Kasumi-1 (cell line): ENCODE measurements around the gene KNG1.

Source experiments
- DNase-seq, 2 experiments: peaks; one replicate each; lab custom pipeline; 2025; lab: John Stamatoyannopoulos, UW

Gene KNG1

DNA sequence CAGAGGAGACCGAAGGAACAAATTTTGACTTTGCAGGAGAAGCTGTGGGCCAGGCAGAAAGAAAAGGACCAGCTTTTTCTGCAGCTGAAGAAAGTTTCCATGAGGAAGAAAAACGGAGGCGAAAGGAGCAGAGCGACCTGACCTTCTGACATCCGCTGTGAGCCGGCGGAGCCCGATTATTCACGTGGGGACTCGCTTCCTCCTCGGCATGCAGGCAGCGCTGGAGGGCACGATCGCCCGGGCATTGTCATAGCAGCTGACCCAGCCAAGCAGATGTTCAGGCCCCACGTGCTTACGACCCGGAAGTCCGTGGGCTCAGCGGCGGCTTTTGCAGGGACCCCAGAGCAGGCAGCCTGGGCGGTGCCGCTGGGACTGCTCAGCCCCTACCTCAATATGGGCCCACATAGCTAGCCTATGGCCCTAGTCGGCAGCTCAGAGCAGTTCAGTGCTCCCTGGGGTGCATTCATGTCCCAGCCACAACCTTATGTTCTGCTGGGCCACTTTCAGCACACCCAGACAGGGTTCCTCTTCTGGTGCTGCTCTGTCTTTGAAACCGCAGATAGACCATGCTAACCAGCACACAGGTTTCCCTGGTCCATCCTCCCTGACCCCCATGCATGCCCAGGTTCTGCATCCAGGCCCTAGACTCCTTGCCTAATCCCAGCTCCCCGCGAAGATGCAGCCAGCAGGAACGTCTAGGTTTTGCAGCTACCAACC is 55.7 kb downstream of the KNG1 start:
- peak; percentile 81 to 82 for DNase-seq

DNA sequence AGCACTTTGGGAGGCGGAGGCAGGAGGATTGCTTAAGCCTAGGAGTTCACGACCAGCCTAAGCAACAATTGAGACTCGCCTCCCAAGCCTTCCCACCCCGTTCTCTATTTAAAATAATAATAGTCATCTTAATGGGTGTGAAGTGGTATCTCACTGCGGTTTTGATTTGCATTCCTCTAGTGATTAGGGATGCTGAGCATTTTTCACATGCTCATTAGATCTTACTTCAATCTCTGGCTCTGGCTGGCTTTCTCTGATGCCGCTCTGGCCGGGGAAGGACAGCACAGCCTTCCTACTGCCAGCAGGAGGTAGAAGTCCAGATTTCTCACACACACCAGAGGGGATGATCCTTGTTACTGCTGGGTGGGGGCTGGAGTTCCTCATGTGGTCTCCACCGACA is 58.8 kb downstream of the KNG1 start:
- DNase-seq, result no peak

DNA sequence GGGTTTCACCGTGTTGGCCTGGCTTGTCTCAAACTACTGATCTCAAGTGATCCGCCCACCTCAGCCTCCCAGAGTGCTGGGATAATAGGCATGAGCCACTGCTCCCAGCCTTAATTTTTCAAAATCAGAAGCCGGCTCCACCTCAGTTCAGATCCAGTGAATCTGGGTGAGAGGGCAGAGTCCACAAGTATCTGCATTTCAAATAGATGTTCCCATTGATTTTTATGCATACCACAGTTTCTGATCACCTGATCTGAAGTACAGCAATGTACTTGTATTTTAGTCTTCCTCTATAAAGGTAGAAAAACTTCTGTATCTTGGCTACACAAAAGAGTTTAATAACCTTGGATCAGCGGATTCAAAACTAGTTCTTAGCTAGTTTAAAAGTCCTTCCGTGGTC is 62.0 kb downstream of the KNG1 start:
- no peak for DNase-seq

- peak in 1 of 2 experiments; percentile 58 for DNase-seq
Observed at GRCh38 chr3:186782542-186783057, 65.4 kb downstream of the KNG1 start.

DNA sequence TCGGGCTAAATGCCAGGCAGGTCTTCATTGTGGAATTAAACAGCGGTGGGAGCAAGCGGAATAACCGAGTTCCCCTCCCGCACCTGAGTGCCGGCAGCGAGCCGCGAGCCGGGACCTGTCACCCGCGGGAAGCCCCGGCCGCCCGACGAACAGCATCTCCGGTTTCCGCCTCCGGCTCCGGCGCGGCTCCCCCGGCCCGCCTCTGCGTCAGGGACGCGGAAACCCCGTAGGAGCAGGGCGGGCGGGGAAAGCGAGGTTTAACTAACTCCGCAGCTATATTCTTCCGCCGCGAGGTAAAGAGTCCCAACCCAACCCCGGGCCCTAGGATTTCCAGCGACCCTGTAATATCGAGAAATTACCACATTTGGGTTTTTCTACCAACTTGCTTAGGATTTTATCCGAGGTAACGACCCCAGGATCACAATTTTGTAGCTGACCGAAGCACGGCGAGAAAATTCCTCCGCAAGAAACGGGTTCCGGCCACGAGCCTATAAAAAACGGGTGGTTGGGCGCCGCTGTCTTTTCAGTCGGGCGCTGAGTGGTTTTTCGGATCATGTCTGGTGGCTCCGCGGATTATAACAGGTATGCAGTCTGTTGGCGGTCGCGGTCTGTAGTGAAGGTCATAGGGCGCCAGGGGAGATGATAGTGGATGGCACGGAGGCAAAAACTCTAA is 66.0 kb downstream of the KNG1 start, which contains the start of gene EIF4A2:
EIF4A2 (plus strand) TSS at position 520 of the 673 bp plus-strand sequence; CDS start at position 554, 34 bp downstream.
- peak; percentile 74 to 82 for DNase-seq

GRCh38 chr3:186783731-186784515 is 66.8 kb downstream of the KNG1 start:
- DNase-seq, result peak; percentile 21 to 28

DNA sequence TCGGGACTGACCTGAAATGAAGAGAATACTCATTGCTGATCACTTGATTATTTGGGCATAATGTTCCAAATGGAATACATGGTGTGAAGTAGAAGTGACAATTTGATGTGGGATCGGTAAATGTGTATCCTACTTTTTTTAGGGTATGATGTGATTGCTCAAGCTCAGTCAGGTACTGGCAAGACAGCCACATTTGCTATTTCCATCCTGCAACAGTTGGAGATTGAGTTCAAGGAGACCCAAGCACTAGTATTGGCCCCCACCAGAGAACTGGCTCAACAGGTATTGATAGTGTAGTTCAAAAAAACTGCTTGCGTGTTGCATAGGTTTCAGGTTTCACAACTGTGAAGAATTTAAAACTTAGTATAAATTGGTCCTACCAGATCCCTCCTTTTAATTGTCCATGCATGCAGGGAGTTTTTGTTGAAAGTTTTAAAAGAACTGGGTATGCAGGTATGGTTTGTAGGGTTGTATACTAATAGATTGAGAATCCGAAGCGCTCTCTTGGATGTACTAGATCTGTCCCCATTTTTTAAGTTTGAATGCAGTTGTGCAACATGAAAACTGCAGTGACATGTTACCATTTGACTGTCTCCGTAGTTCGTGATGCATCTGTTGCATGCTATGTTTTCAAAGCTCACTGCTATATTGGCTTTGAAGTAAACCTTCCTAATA is 67.8 kb downstream of the KNG1 start:
- DNase-seq, result no peak

DNA sequence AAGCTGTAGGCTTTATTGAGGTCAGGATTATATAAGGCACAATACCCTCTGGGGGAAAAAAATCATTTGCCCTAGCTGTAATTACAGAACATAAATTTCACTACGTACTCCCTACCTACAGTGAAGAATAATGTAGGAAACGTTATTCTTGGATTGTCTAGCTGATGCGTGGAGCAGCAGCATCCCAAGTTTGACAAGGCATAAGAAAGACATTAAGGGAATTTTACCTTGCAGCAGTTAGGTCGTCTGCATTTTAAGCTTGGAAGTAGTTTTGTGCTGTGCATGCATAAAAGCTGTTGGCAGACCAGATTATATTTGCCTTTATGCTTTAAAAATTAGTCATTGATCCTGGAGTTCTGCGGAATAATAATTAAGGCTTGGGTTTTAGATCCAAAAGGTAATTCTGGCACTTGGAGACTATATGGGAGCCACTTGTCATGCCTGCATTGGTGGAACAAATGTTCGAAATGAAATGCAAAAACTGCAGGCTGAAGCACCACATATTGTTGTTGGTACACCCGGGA is 68.4 kb downstream of the KNG1 start:
- DNase-seq, result no peak

DNA sequence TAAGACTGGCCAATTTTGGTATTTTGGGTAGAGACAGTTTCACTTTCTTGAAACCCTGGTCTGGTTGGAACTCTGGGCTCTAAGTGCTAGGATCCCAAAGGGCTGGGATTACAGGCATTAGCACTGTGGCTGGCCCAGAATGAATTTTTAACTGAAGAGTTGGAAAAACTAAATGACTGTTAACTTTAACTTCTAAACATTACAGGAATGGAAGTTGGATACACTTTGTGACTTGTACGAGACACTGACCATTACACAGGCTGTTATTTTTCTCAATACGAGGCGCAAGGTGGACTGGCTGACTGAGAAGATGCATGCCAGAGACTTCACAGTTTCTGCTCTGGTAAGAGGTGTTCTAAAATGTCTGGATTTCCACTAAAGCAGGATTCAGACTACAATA is 69.8 kb downstream of the KNG1 start:
- no peak for DNase-seq

DNA sequence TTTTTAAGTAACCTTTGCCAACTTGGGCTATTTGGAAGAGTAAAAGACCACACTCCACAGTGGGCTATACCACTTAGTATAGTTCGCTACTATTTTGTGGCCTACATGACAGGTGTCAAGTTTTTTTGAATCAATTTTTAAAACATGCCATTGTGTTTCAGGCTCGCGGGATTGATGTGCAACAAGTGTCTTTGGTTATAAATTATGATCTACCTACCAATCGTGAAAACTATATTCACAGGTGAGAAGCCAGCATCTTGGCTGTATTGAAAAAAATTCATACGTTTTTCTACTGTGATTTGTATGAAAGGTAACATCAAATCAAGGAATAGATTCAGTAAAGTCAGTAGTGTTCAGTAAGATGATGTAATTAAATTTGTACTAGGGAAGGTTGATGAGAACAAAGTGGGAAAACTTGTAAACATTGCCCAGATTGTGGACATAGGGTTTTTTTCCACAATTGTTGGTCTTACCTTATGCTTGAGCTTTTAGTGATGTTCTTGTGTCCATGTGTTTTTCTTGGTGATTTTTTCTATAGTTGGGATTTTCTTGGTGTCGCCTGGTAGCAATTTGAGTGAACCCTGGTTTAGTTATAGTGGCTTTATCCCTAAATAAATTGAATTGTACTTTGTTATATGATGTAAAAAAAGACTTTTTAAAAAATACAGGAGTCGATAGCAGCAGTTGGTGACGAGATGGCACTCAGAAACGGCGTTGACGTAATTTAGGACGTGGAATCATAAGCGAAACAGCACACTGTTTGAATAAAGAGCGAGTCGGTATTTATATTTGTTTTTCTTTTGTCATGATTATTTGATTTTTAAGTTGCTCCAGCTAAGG is 70.7 kb downstream of the KNG1 start:
- DNase-seq, result peak in 1 of 2 experiments; percentile 18

DNA sequence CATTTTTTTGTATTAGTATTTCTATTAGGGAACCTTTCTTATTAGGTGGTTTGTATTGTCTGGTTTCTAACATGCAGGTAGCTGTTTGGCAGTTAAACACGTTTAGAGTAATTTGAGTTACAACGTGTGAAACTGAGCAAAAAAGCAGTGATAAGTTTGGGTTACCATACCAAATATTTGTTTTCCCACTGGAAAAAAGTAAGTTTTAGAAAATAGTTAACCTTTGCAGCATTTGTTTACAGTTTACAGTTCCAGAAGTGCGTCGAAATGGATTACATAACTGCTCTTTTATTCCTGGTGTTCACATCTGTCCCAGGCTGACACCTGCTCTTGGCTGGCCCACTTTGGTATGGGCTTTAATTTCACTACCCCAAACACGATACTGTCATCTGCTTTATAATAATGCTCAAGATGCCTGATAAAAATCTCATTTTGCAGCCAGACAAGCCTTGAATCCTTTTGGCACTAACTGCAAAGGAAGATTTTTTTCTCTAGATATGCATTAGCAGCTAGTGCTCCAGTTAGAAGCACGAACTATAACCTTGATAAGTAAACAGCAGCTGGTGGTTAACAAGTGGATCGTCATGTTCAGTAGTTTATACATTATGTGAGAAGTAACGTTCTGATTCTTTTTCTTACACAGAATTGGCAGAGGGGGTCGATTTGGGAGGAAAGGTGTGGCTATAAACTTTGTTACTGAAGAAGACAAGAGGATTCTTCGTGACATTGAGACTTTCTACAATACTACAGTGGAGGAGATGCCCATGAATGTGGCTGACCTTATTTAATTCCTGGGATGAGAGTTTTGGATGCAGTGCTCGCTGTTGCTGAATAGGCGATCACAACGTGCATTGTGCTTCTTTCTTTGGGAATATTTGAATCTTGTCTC is 71.6 kb downstream of the KNG1 start:
- no peak for DNase-seq

DNA sequence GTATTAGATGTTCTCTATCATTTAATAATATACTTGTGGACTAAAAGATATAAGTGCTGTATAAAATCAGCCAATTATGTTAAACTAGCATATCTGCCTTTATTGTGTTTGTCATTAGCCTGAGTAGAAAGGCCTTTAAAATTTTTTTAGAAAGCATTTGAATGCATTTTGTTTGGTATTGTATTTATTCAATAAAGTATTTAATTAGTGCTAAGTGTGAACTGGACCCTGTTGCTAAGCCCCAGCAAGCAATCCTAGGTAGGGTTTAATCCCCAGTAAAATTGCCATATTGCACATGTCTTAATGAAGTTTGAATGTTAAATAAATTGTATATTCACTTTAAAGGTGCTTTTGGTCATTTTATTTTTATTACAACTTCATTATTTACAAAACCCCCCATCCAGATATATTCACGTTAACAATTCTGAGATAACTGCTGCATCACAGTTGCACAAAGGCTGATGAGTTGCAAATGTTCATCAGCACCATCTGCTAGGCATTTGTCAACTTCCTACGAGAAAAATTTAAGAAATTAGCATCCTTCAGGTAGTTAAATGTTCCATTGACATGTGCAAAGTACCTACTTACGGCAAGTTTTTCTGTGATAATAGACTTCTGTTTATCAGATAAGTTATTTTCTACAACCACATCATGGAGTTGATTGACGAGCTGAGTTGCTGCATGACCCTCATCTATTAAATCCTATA is 72.5 kb downstream of the KNG1 start:
- peak; percentile 38 to 69 for DNase-seq

DNA sequence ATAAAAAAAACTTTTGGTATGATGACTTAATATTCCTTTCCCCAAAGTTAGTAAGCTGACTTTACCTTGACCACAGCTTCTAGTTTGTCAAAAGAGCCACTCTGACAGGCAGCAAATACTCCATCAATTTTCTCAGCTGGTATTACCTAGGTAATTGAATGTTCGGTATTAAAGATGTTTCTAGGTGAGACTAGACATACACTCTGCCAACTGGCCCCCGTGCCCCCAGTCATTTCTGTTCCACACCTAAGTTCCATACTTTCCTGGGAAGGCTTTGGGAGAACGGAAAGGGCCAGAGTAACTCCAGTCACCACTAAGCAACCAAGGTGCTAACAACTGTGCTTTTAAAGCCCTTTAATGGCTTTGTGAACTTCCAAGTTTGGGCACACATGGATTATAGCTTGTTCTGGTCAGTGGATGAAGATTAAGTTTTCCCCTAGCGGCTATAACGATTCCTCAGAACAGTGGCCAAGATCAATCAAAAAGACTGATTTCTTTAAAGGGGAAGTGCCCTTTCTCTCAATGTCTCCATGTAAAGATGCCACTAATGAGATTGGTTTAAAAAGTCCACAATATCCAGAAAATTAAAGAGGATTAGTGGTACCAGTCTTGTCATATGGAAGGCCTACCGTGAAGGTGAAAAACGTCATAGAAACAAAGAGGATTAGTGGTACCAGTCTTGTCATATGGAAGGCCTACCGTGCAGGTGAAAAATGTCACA is 73.3 kb downstream of the KNG1 start:
- peak; percentile 58 to 72 for DNase-seq
